Gastrocnemius medialis (tissue), 4 donors: ENCODE results near the gene GGT1. TPM values are rescaled to one million over a fixed set of nuclear protein-coding genes. Genes with fewer than 3 reads are reported as not detected.

Experiments used
- ATAC-seq, 2 donors: fragments of 150-250 bp; one replicate each; pipeline ENCODE4 v1.9.1; 2016
- DNase-seq, 2 donors: peaks; one replicate each; pipeline ENCODE4 v3.0.0-alpha.2; 2019
- H3K27ac ChIP-seq, 4 donors: fragments of 200-600 bp; sonication (generic); 1 replicate in 1 of 4; 2 replicates in 3 of 4; pipeline ENCODE4 v1.5.1; 2016 to 2018; ENCODE audit warnings: mild to moderate bottlenecking in 2 of 4, moderate library complexity in 1 of 4
- H3K27me3 ChIP-seq, 3 donors: fragments of 200-600 bp; sonication (generic) in 2 of 3; 1 replicate in 1 of 3; 2 replicates in 2 of 3; pipeline versions ENCODE4 v1.5.1 to v1.6.0; 2016 to 2019; ENCODE audit warnings: mild to moderate bottlenecking in 1 of 3, moderate library complexity in 1 of 3
- H3K36me3 ChIP-seq, 2 donors: fragments of 200-600 bp; sonication (generic) in 1 of 2; one replicate each; pipeline ENCODE4 v1.5.1; 2017 to 2018
- H3K4me1 ChIP-seq, 2 donors: fragments of 200-600 bp; sonication (generic) in 1 of 2; one replicate each; pipeline ENCODE4 v1.5.1; 2016 to 2017; ENCODE audit warnings: mild to moderate bottlenecking in 2 of 2
- H3K4me3 ChIP-seq, 4 donors: fragments of 200-600 bp; sonication (generic) in 3 of 4; 1 replicate in 1 of 4; 2 replicates in 3 of 4; pipeline ENCODE4 v1.5.1; 2016 to 2019; ENCODE audit warnings: mild to moderate bottlenecking in 2 of 4
- H3K9me3 ChIP-seq, 3 donors: fragments of 200-600 bp; sonication (generic) in 2 of 3; 1 replicate in 1 of 3; 2 replicates in 2 of 3; pipeline ENCODE4 v1.5.1; 2016 to 2019
- CTCF ChIP-seq, 5 experiments: fragments of 450-650 bp in 3 of 5; fragments of 200-600 bp in 2 of 5; sonication (generic) in 2 of 5; IDR thresholded peaks in 4 of 5; conservative IDR thresholded peaks in 1 of 5; 1 replicate in 4 of 5; 2 replicates in 1 of 5; pipeline ENCODE4 v1.5.1; 2016 to 2019; ENCODE audit warnings: antibody characterized with exemption in 5 of 5, mild to moderate bottlenecking in 3 of 5, moderate library complexity in 3 of 5
- POLR2A ChIP-seq, 2 donors: fragments of 450-650 bp; IDR thresholded peaks; one replicate each; pipeline ENCODE4 v1.6.1; 2017; ENCODE audit warnings: antibody characterized with exemption in 2 of 2, mild to moderate bottlenecking in 2 of 2, moderate library complexity in 2 of 2
- in situ Hi-C, 4 donors: fragments of 200-750 bp; cut with MboI; loops; one replicate each; pipeline versions ENCODE4 v1.15.0 to v1.8.0; 2017; ENCODE audit warnings: low sequenced_read_pairs in 4 of 4
- intact Hi-C: fragments of 100-400 bp; cut with DNase I; formaldehyde crosslinking; loops from one replicate; pipeline ENCODE4 v1.15.1; 2023; ENCODE audit warnings: low total_unique reads
- total RNA-seq, 4 donors: library from RNA; depleted of rRNA; stranded (reverse); fragments of >200 nt; gene quantifications; one replicate each; pipeline versions ENCODE4 v1.1.0 to v1.2.3, GENCODE V29; 2016

GGT1 gene
- total RNA-seq, 4 donors from 2014 or later, result 0.29 to 1.3 (median 0.94) TPM

GRCh38 chr22:24566899-24567511, 36.0 kb upstream of the GGT1 start:
- no peak for ATAC-seq
- H3K27me3 ChIP-seq, result no peaks in the 10 kb centered on the region
- H3K4me3 ChIP-seq, result no peak overlapping the region
- H3K27ac ChIP-seq, result peak overlapping the region; percentile 26 to 87 (median 52)
- TF ChIP-seq POLR2A (IDR thresholded peaks at IDR 0.05) (no peak), CTCF (IDR thresholded peaks at IDR 0.05 in 4 of 5, conservative IDR thresholded peaks at IDR 0.05 in 1 of 5) (no peak)
- in situ Hi-C loops (no loop called here), intact Hi-C loops (no loop called here)
- no peaks in the 10 kb centered on the region for H3K9me3 ChIP-seq
- peaks cover 0 to 31% of the 10 kb centered on the region in 2 donors for H3K36me3 ChIP-seq
- H3K4me1 ChIP-seq, result peaks cover 44 to 56% of the 10 kb centered on the region in 2 donors
- no peak for DNase-seq

DNA sequence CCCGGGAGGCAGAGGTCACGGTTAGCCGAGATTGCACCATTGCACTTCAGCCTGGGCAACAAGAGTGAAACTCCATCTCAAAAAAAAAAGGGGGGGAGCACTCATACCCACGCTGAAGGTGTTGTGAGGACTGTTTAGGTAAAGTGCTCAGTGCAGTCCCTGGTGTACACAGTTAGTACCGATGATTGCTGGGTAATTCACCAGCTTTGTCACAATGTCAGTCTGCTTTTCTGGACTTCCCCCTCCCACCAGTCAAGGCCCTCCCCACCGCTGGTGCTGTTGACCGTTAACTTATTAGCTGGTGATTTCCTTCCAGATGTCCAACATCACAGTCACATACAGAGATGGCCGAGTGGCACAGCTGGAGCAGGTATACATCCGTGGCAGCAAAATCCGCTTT, 35.3 kb upstream of the GGT1 start:
- H3K27me3 ChIP-seq, result no peaks in the 10 kb centered on the region
- H3K36me3 ChIP-seq, result peaks cover 0 to 38% of the 10 kb centered on the region in 2 donors
- in situ Hi-C loops (no loop called here), intact Hi-C loops (no loop called here)
- H3K27ac ChIP-seq, result peak overlapping the region in 1 of 4 donors; percentile 87
- no peak for ATAC-seq
- H3K9me3 ChIP-seq, result no peaks in the 10 kb centered on the region
- H3K4me3 ChIP-seq, result no peak overlapping the region
- TF ChIP-seq CTCF (IDR thresholded peaks at IDR 0.05 in 4 of 5, conservative IDR thresholded peaks at IDR 0.05 in 1 of 5) (no peak), POLR2A (IDR thresholded peaks at IDR 0.05) (no peak)
- no peak for DNase-seq
- H3K4me1 ChIP-seq, result peaks cover 39 to 49% of the 10 kb centered on the region in 2 donors

DNA sequence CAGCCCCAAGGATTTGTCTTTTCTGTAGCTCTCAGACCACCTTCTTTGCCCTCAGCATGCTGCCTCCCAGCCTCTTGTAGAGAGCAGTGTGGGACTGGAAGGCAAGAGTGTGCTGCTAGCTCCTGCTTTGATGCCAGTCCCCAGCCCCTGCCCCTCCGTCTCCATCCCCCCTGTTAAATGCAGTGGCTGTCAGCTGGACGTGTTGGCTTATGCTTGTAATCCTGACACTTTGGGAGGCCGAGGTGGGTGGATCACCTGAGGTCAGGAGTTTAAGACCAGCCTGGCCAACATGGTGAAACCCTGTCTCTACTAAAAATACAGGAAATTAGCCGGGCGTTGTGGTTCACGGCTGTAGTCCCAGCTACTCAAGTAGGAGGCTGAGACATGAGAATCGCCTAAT, 31.7 kb upstream of the GGT1 start:
- intact Hi-C loops (no loop called here), in situ Hi-C loops (no loop called here)
- TF ChIP-seq CTCF (IDR thresholded peaks at IDR 0.05 in 4 of 5, conservative IDR thresholded peaks at IDR 0.05 in 1 of 5) (no peak), POLR2A (IDR thresholded peaks at IDR 0.05) (no peak)
- ATAC-seq (no peak), DNase-seq (no peak)
- peaks cover 9 to 14% of the 10 kb centered on the region in 2 donors for H3K4me1 ChIP-seq
- H3K36me3 ChIP-seq, result peaks cover 0 to 60% of the 10 kb centered on the region in 2 donors
- H3K9me3 ChIP-seq, result no peaks in the 10 kb centered on the region
- H3K4me3 ChIP-seq, result no peak overlapping the region
- no peak overlapping the region for H3K27ac ChIP-seq
- no peaks in the 10 kb centered on the region for H3K27me3 ChIP-seq

DNA sequence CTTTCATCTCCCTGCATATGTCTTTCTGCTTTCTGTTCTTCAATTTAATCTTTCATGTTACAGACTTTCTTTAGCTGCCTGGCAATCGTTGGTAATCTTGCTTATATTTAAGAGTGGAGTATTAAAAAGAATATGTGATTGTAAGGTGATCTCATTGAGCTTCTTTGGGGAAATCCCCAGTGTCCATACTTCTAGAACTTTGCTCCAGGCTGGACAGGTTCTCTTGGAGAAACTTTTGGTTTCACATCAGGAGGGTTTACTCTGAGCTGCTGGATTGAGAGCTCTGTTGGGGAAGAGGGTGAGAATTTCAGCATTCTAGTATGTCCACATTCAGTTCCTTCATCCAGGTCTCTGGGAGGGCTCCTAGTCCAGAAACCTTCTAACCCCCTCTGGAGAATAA, 26.2 kb upstream of the GGT1 start:
- Histone ChIP-seq H3K36me3 (peaks cover 0 to 31% of the 10 kb centered on the region in 2 donors), H3K4me3 (no peak overlapping the region), H3K27ac (no peak overlapping the region), H3K27me3 (no peaks in the 10 kb centered on the region), H3K4me1 (no peaks in the 10 kb centered on the region), H3K9me3 (no peaks in the 10 kb centered on the region)
- in situ Hi-C loops, result no loop called here
- intact Hi-C loops, result no loop called here
- DNase-seq (no peak), ATAC-seq (no peak)
- TF ChIP-seq POLR2A (IDR thresholded peaks at IDR 0.05), result no peak
- TF ChIP-seq CTCF (IDR thresholded peaks at IDR 0.05 in 4 of 5, conservative IDR thresholded peaks at IDR 0.05 in 1 of 5), result no peak
